H1 (cell line): ENCODE results near the gene LOXL4. TPM values are rescaled to one million over a fixed set of nuclear protein-coding genes. Genes with fewer than 3 reads are reported as not detected.

Source experiments
- CTCF ChIA-PET: fragments of 300-600 bp; sonication (Branson Sonifier 250); formaldehyde crosslinking; loops from one replicate; lab custom pipeline; 2021; ENCODE audit not compliant: partially characterized antibody; lab: Charles Lee
- POLR2A ChIA-PET: fragments of 300-600 bp; sonication (Branson Sonifier 250); formaldehyde crosslinking; loops from one replicate; lab custom pipeline; 2021; ENCODE audit warnings: inconsistent platforms; ENCODE audit not compliant: partially characterized antibody; lab: Charles Lee
- DNase-seq, 2 experiments: peaks; one replicate each; pipeline versions ENCODE4 v3.0.0 to v3.0.0-alpha.2; 2010 to 2022; ENCODE audit warnings: low spot score in 2 of 2, low read depth in 1 of 2, mixed read lengths in 1 of 2
- FAIRE-seq: peaks from 2 replicates; lab custom pipeline; 2011; peaks lifted over from hg19 to GRCh38; lab: Jason Lieb, UNC
- H2AFZ ChIP-seq: 2 replicates; pipeline ENCODE4 v1.8.1; 2012; ENCODE audit warnings: low read length, inconsistent platforms
- H2AK5ac ChIP-seq: 2 replicates; pipeline ENCODE4 v1.6.1; 2013; ENCODE audit warnings: low read depth, low read length
- H2BK120ac ChIP-seq: replicated peaks from 2 replicates; pipeline ENCODE3; 2013; ENCODE audit warnings: low read depth, low read length, inconsistent platforms
- H2BK12ac ChIP-seq: 2 replicates; pipeline ENCODE4 v1.6.1; 2013; ENCODE audit warnings: low read depth, low read length
- H2BK15ac ChIP-seq: 2 replicates; pipeline ENCODE4 v1.6.1; 2013; ENCODE audit warnings: low read length
- H2BK20ac ChIP-seq: 2 replicates; pipeline ENCODE4 v1.6.1; 2013; ENCODE audit warnings: low read length
- H2BK5ac ChIP-seq: 2 replicates; pipeline ENCODE4 v1.6.1; 2013; ENCODE audit warnings: low read depth, low read length
- H3K14ac ChIP-seq: 2 replicates; pipeline ENCODE4 v1.6.1; 2013; ENCODE audit warnings: inconsistent platforms; ENCODE audit not compliant: insufficient read length
- H3K18ac ChIP-seq: 2 replicates; pipeline ENCODE4 v1.6.1; 2013; ENCODE audit warnings: low read length; ENCODE audit errors: extremely low read depth
- H3K23ac ChIP-seq: 2 replicates; pipeline ENCODE4 v1.6.1; 2013; ENCODE audit warnings: inconsistent platforms; ENCODE audit not compliant: insufficient read length
- H3K23me2 ChIP-seq: 2 replicates; pipeline ENCODE4 v1.6.1; 2013; ENCODE audit warnings: low read depth, low read length
- H3K27ac ChIP-seq: 2 replicates; pipeline ENCODE4 v1.6.1; 2011; ENCODE audit warnings: low read depth, low read length, inconsistent platforms
- H3K27me3 ChIP-seq, 4 experiments: replicated peaks in 1 of 4; 1 replicate in 1 of 4; 2 replicates in 3 of 4; pipeline versions ENCODE4 v1.6.1 to v1.8.1; 2011 to 2013; ENCODE audit warnings: low read length in 3 of 4, mild to moderate bottlenecking in 3 of 4, inconsistent platforms in 2 of 4, mixed read lengths in 2 of 4, moderate library complexity in 1 of 4; ENCODE audit not compliant: control insufficient read depth in 3 of 4, insufficient read depth in 3 of 4; ENCODE audit errors: extremely low read depth in 1 of 4
- H3K36me3 ChIP-seq, 4 experiments: 2 replicates each; pipeline versions ENCODE4 v1.6.1 to v1.8.1; 2011 to 2013; ENCODE audit warnings: mild to moderate bottlenecking in 4 of 4, low read length in 3 of 4, moderate library complexity in 2 of 4, control low read depth in 1 of 4, inconsistent platforms in 1 of 4; ENCODE audit not compliant: insufficient read depth in 4 of 4, control insufficient read depth in 2 of 4
- H3K4ac ChIP-seq: replicated peaks from 2 replicates; pipeline ENCODE3; 2013; ENCODE audit warnings: low read length, low read depth, mixed read lengths, inconsistent platforms; ENCODE audit not compliant: insufficient read length
- H3K4me1 ChIP-seq, 4 experiments: replicated peaks in 1 of 4; 1 replicate in 1 of 4; 2 replicates in 3 of 4; pipeline versions ENCODE4 v1.6.1 to v1.8.1; 2011 to 2013; ENCODE audit warnings: low read length in 3 of 4, inconsistent platforms in 2 of 4, mixed read lengths in 1 of 4; ENCODE audit not compliant: insufficient read depth in 4 of 4, control insufficient read depth in 3 of 4
- H3K4me2 ChIP-seq, 2 experiments: 2 replicates each; pipeline versions ENCODE4 v1.6.1 to v1.8.1; 2011 to 2013; ENCODE audit warnings: low read depth in 2 of 2, low read length in 2 of 2, control low read depth in 1 of 2, inconsistent platforms in 1 of 2, mild to moderate bottlenecking in 1 of 2; ENCODE audit not compliant: insufficient read depth in 1 of 2
- H3K4me3 ChIP-seq, 4 experiments: fragments of 200-600, 300-600 bp in 1 of 4; sonication (generic), shearing (Covaris generic), sonication (Bioruptor Twin) in 1 of 4; 2 replicates each; pipeline versions ENCODE4 v1.5.1 to v1.8.1; 2011 to 2016; ENCODE audit warnings: low read length in 4 of 4, low read depth in 3 of 4, control low read depth in 2 of 4, inconsistent platforms in 2 of 4, mild to moderate bottlenecking in 2 of 4, mixed read lengths in 1 of 4, moderate library complexity in 1 of 4; ENCODE audit not compliant: insufficient read depth in 2 of 4; ENCODE audit errors: extremely low read depth in 1 of 4
- H3K56ac ChIP-seq: replicated peaks from 2 replicates; pipeline ENCODE3; 2013; ENCODE audit warnings: low read depth, mild to moderate bottlenecking, mixed read lengths, low read length, inconsistent platforms; ENCODE audit not compliant: insufficient read length
- H3K79me1 ChIP-seq: 2 replicates; pipeline ENCODE4 v1.6.1; 2013; ENCODE audit warnings: low read depth, low read length, control low read depth
- H3K79me2 ChIP-seq, 2 experiments: 2 replicates each; pipeline versions ENCODE4 v1.6.1 to v1.8.1; 2012 to 2013; ENCODE audit warnings: low read length in 2 of 2, mild to moderate bottlenecking in 2 of 2, inconsistent platforms in 1 of 2; ENCODE audit not compliant: insufficient read depth in 2 of 2, control insufficient read depth in 1 of 2
- H3K9ac ChIP-seq, 4 experiments: replicated peaks in 1 of 4; 1 replicate in 1 of 4; 2 replicates in 3 of 4; pipeline versions ENCODE4 v1.6.1 to v1.8.1; 2011 to 2013; ENCODE audit warnings: low read depth in 3 of 4, low read length in 3 of 4, control low read depth in 2 of 4, mild to moderate bottlenecking in 2 of 4, moderate library complexity in 2 of 4, inconsistent platforms in 1 of 4; ENCODE audit errors: extremely low read depth in 1 of 4
- H3K9me3 ChIP-seq, 2 experiments: 2 replicates each; pipeline versions ENCODE4 v1.6.1 to v1.8.1; 2012 to 2013; ENCODE audit warnings: mild to moderate bottlenecking in 2 of 2, moderate library complexity in 2 of 2, control low read depth in 1 of 2, inconsistent platforms in 1 of 2, low read depth in 1 of 2, low read length in 1 of 2, mixed read lengths in 1 of 2; ENCODE audit not compliant: insufficient read depth in 2 of 2
- H4K20me1 ChIP-seq, 2 experiments: replicated peaks in 1 of 2; 2 replicates each; pipeline versions ENCODE3 to v1.8.1; 2011 to 2013; ENCODE audit warnings: inconsistent platforms in 2 of 2, low read length in 2 of 2, mild to moderate bottlenecking in 1 of 2; ENCODE audit not compliant: insufficient read depth in 2 of 2, control insufficient read depth in 1 of 2
- H4K5ac ChIP-seq: 2 replicates; pipeline ENCODE4 v1.6.1; 2013; ENCODE audit warnings: low read length, low read depth, mixed read lengths, inconsistent platforms; ENCODE audit not compliant: insufficient read length
- H4K8ac ChIP-seq: 2 replicates; pipeline ENCODE4 v1.8.0; 2013; ENCODE audit warnings: mild to moderate bottlenecking, moderate library complexity, low read length, inconsistent platforms; ENCODE audit not compliant: insufficient read depth; ENCODE audit errors: extremely low read depth
- H4K91ac ChIP-seq: replicated peaks from 2 replicates; pipeline ENCODE3; 2013; ENCODE audit warnings: low read length, mixed read lengths, inconsistent platforms; ENCODE audit not compliant: insufficient read length
- BRCA1 ChIP-seq: IDR thresholded peaks from 2 replicates; pipeline ENCODE4 v1.6.1; 2012; ENCODE audit warnings: low read depth, low read length, improper control_type of control experiment
- CEBPB ChIP-seq: IDR thresholded peaks from 2 replicates; pipeline ENCODE4 v1.6.1; 2012; ENCODE audit warnings: low read depth, low read length
- CREB1 ChIP-seq: IDR thresholded peaks from 2 replicates; pipeline ENCODE4 v1.6.1; 2012; ENCODE audit warnings: inconsistent platforms
- RAD21 ChIP-seq, 2 experiments: IDR thresholded peaks in 1 of 2; conservative IDR thresholded peaks in 1 of 2; 2 replicates each; pipeline ENCODE4 v1.6.1; 2011; ENCODE audit warnings: low read depth in 2 of 2, low read length in 2 of 2, improper control_type of control experiment in 1 of 2, inconsistent platforms in 1 of 2, mild to moderate bottlenecking in 1 of 2, moderate library complexity in 1 of 2
- RXRA ChIP-seq: IDR thresholded peaks from 2 replicates; pipeline ENCODE4 v1.6.1; 2011; ENCODE audit warnings: low read depth, mild to moderate bottlenecking, low read length, moderate library complexity; ENCODE audit not compliant: insufficient read depth
- SP1 ChIP-seq: IDR thresholded peaks from 2 replicates; pipeline ENCODE4 v1.6.1; 2011; ENCODE audit warnings: low read depth, low read length
- SP2 ChIP-seq: IDR thresholded peaks from 2 replicates; pipeline ENCODE4 v1.6.1; 2012; ENCODE audit warnings: mild to moderate bottlenecking, low read length, inconsistent platforms
- SRF ChIP-seq: IDR thresholded peaks from 2 replicates; pipeline ENCODE4 v1.6.1; 2011; ENCODE audit warnings: mild to moderate bottlenecking, low read depth, low read length, moderate library complexity
- YY1 ChIP-seq: IDR thresholded peaks from 2 replicates; pipeline ENCODE4 v1.6.1; 2011; ENCODE audit warnings: low read depth, mild to moderate bottlenecking, low read length
- WGBS, 2 experiments: shearing (Covaris generic) in 1 of 2; methylation state at CpG; one replicate each; pipeline versions ENCODE4 v1.1.6 to v1.1.7; 2013 to 2015; ENCODE audit warnings: low lambda C conversion rate in 2 of 2, mixed read lengths in 2 of 2, inconsistent platforms in 1 of 2, low coverage in 1 of 2, missing lambda C conversion rate in 1 of 2; ENCODE audit not compliant: insufficient replicate concordance in 2 of 2, insufficient coverage in 1 of 2, insufficient read length in 1 of 2; ENCODE audit errors: extremely low coverage in 1 of 2, missing lambda C conversion rate in 1 of 2; 5-methylcytosine and 5-hydroxymethylcytosine counted together
- polyA plus RNA-seq, 7 experiments: library from polyadenylated mRNA; depleted of rRNA in 3 of 7; stranded (reverse) in 5 of 7; unstranded in 2 of 7; fragments of >200 nt in 5 of 7; fragments of 200-250 nt in 2 of 7; gene quantifications; 1 replicate in 5 of 7; 2 replicates in 1 of 7; 4 replicates in 1 of 7; pipeline versions ENCODE4 v1.2.1 to v1.2.3, GENCODE V29; 2011 to 2013; ENCODE audit warnings: missing spikeins in 2 of 7, mixed read lengths in 2 of 7
- total RNA-seq: library from RNA; stranded (reverse); fragmentation: NEBNext Ultra II Directional; extraction: Animal tissue kit (Norgen Biotek cat#: 25700); gene quantifications from 2 replicates; pipeline ENCODE4 v1.2.1, GENCODE V29; 2021
- TF ChIP-seq, protein P1 (sequence below): IDR thresholded peaks from 2 replicates; pipeline ENCODE4 v1.6.1; 2011; ENCODE audit warnings: low read depth, mild to moderate bottlenecking, low read length; ENCODE audit not compliant: insufficient read depth
- TF ChIP-seq, protein P2 (sequence below): IDR thresholded peaks from 2 replicates; pipeline ENCODE4 v1.6.1; 2012; ENCODE audit warnings: inconsistent platforms
- TF ChIP-seq, protein P3 (sequence below): IDR thresholded peaks from 2 replicates; pipeline ENCODE4 v1.6.1; 2012; ENCODE audit warnings: low read length, inconsistent platforms

The LOXL4 gene
- total and polyA plus RNA-seq, 2 of the 8 experiments (the other 6 are each of a cell fraction or from before 2014, with no cell fraction given): 0.13 to 0.27 TPM

DNA sequence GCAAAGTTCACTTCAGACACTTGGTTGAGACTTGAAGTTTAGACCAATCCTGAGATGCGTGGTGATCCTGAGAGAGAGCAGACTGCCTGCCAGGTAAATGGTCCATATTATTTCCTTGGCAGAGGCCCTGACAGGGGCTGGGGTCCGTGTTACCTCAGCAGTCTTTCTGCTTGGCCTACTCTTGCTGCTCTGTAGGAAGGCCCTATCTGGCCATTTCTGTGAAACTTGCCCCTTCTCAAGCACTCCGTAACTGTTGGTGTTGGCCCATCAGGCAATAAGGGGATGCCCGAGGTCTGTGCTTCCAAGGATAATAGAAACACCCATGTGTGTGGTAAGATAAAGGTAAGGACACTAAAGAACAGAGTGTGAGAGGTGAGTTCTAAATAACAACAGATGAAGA, 20.0 kb downstream of the LOXL4 start:
- no peak for FAIRE-seq
- TF ChIP-seq CEBPB (no peak), SRF (no peak), YY1 (no peak), RXRA (no peak), BRCA1 (no peak), CREB1 (no peak), RAD21 (IDR thresholded peaks at IDR 0.05 in 1 of 2, conservative IDR thresholded peaks at IDR 0.05 in 1 of 2; ENCODE audit: low read depth in 2 of 2, low read length in 2 of 2) (no peak), SP2 (no peak), SP1 (no peak)
- TF ChIP-seq, protein P1, sequence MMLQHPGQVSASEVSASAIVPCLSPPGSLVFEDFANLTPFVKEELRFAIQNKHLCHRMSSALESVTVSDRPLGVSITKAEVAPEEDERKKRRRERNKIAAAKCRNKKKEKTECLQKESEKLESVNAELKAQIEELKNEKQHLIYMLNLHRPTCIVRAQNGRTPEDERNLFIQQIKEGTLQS: no peak
- TF ChIP-seq, protein P2, sequence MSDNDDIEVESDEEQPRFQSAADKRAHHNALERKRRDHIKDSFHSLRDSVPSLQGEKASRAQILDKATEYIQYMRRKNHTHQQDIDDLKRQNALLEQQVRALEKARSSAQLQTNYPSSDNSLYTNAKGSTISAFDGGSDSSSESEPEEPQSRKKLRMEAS: no peak
- TF ChIP-seq, protein P3, sequence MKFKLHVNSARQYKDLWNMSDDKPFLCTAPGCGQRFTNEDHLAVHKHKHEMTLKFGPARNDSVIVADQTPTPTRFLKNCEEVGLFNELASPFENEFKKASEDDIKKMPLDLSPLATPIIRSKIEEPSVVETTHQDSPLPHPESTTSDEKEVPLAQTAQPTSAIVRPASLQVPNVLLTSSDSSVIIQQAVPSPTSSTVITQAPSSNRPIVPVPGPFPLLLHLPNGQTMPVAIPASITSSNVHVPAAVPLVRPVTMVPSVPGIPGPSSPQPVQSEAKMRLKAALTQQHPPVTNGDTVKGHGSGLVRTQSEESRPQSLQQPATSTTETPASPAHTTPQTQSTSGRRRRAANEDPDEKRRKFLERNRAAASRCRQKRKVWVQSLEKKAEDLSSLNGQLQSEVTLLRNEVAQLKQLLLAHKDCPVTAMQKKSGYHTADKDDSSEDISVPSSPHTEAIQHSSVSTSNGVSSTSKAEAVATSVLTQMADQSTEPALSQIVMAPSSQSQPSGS: no peak

More for the DNA sequence above, 20.0 kb downstream of the LOXL4 start:
- no peak overlapping the region for H3K56ac ChIP-seq
- ChIA-PET POLR2A (interaction anchor here (1.3 kb wide), 1 partner anchor 21 kb away, joined by 4 read pairs; no protein-coding TSS in a partner anchor), CTCF (interaction anchor here (0.7 to 2.5 kb wide), 5 partner anchors 15 to 999 kb away, joined by 3 to 14 read pairs (median 4); no protein-coding TSS in a partner anchor)
- no peak overlapping the region for H2BK15ac ChIP-seq
- H3K79me1 ChIP-seq: no peaks in the 10 kb centered on the region
- no peak overlapping the region for H3K23ac ChIP-seq
- H3K4me3 ChIP-seq: no peak overlapping the region
- H4K5ac ChIP-seq: no peak overlapping the region
- peaks cover 0 to 15% (median 8%) of the 10 kb centered on the region in 4 experiments; a peak in 6 of 8 replicates for H3K36me3 ChIP-seq
- no peak for DNase-seq
- H3K79me2 ChIP-seq: no peaks in the 10 kb centered on the region
- H2AK5ac ChIP-seq: no peak overlapping the region
- H3K9ac ChIP-seq: no peak overlapping the region
- H4K20me1 ChIP-seq: no peaks in the 10 kb centered on the region
- no peak overlapping the region for H2BK5ac ChIP-seq
- no peaks in the 10 kb centered on the region for H3K9me3 ChIP-seq
- no peak overlapping the region for H4K91ac ChIP-seq
- H2BK12ac ChIP-seq: no peak overlapping the region
- H3K4me1 ChIP-seq: peaks cover 0 to 5% (median under 1%) of the 10 kb centered on the region in 4 experiments; a peak in 3 of 7 replicates
- no peak overlapping the region for H3K18ac ChIP-seq
- 94% methylated on average over 4 of the region's 4 CpGs; no CpG with 5 or more reads in 1 of the 2 experiments for WGBS, 2 experiments
- no peak overlapping the region for H4K8ac ChIP-seq
- no peak overlapping the region for H3K27ac ChIP-seq
- no peak overlapping the region for H2BK120ac ChIP-seq
- no peak overlapping the region for H3K4me2 ChIP-seq
- no peak overlapping the region for H3K4ac ChIP-seq
- H3K23me2 ChIP-seq: no peaks in the 10 kb centered on the region
- no peak overlapping the region for H2BK20ac ChIP-seq
- no peak overlapping the region for H2AFZ ChIP-seq
- no peak overlapping the region for H3K14ac ChIP-seq
- no peaks in the 10 kb centered on the region for H3K27me3 ChIP-seq
